NB4 (cell line): ENCODE data around the gene PAF1.

ENCODE experiments used
- MYC ChIP-seq: IDR thresholded peaks from 2 replicates; pipeline ENCODE4 v1.6.1; 2011; ENCODE audit warnings: low read depth, low read length
- POLR2A ChIP-seq: IDR thresholded peaks from 2 replicates; pipeline ENCODE4 v1.6.1; 2011; ENCODE audit warnings: mild to moderate bottlenecking; ENCODE audit not compliant: insufficient read length; ENCODE audit errors: extremely low read depth
- TF ChIP-seq, protein P1 (sequence below): IDR thresholded peaks from one replicate; pipeline ENCODE4 v1.5.1; 2012; ENCODE audit warnings: low read depth, low read length
- TF ChIP-seq, protein P2 (sequence below): IDR thresholded peaks from 2 replicates; pipeline ENCODE4 v1.6.1; 2011; ENCODE audit warnings: low read depth, low read length

DNA sequence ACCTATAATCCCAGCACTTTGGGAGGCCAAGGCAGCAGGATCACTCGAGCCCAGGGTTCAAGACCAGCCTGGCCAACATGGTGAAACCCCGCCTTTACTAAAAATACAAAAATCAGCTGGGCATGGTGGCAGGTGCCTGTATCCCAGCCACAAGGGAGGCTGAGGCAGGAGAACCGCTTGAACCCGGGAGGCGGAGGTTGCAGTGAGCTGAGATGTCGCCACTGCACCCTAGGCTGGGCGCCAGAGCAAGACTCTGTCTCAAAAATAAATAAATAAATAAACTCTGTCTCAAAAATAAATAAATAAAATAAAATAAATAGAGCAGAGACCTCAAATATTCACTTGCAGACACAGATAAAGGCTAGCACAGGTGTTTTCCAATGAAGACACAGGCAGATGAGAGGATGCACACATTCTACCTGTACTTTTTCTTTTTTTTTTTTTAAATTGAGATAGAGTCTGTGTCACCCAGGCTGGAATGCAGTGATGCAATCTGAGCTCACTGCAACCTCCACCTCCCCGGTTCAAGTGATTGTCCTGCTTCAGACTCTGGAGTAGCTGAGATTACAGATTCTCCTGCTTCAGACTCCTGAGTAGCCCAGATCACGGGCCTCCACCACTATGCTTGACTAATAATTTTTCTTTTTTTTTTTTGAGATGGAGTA lies 47.5 kb upstream of the PAF1 start:
- TF ChIP-seq, protein P1, sequence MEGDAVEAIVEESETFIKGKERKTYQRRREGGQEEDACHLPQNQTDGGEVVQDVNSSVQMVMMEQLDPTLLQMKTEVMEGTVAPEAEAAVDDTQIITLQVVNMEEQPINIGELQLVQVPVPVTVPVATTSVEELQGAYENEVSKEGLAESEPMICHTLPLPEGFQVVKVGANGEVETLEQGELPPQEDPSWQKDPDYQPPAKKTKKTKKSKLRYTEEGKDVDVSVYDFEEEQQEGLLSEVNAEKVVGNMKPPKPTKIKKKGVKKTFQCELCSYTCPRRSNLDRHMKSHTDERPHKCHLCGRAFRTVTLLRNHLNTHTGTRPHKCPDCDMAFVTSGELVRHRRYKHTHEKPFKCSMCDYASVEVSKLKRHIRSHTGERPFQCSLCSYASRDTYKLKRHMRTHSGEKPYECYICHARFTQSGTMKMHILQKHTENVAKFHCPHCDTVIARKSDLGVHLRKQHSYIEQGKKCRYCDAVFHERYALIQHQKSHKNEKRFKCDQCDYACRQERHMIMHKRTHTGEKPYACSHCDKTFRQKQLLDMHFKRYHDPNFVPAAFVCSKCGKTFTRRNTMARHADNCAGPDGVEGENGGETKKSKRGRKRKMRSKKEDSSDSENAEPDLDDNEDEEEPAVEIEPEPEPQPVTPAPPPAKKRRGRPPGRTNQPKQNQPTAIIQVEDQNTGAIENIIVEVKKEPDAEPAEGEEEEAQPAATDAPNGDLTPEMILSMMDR: no peak
- TF ChIP-seq POLR2A (no peak), MYC (no peak)
- TF ChIP-seq, protein P2, sequence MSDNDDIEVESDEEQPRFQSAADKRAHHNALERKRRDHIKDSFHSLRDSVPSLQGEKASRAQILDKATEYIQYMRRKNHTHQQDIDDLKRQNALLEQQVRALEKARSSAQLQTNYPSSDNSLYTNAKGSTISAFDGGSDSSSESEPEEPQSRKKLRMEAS: no peak
